Medulla oblongata (tissue), 1 donor: ENCODE data around the gene SCTR.
A peak's percentile ranks its signal among the peaks of the same experiment; 100 is the strongest.

Experiments used
- DNase-seq: peaks from one replicate; pipeline ENCODE4 v3.0.0-alpha.2; 2015; ENCODE audit errors: extremely low spot score

SCTR gene

DNA sequence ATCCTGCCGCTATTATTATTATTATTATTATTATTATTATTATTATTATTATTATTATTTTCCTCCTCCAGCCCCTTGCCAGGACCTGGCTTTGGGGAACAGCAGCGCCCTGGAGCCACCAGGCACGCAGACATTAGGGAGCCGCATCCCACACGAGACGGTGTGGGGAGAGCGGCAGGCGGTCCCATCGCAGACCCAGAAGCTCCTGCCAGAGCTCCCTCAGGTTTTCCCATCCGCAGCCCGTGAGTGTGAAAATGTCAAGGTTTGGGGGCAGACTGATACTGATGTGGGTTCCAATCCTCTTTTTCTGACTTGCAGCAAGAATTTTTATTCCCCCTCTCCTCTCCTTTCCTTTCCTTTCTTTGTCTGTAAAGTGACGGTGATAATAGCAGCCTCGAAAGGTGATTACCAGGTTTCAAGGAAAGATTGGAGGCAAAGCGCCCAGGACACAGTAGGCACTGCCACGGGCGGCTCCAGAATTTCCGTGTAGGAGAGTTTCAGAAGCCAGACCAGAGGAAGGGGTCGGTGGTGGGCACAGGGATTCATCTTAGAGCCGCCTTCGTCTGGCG, 816 bp downstream of the SCTR start:
- DNase-seq, result no peak

- no peak for DNase-seq
These were observed 1.6 kb downstream of the SCTR start for GRCh38 chr2:119522671-119523070.

GRCh38 chr2:119521433-119522050, 2.7 kb downstream of the SCTR start:
- no peak for DNase-seq

- DNase-seq, result no peak
These were observed 3.4 kb downstream of the SCTR start for GRCh38 chr2:119520696-119521432.

GRCh38 chr2:119519057-119519408, 5.2 kb downstream of the SCTR start:
- DNase-seq, result no peak

DNA sequence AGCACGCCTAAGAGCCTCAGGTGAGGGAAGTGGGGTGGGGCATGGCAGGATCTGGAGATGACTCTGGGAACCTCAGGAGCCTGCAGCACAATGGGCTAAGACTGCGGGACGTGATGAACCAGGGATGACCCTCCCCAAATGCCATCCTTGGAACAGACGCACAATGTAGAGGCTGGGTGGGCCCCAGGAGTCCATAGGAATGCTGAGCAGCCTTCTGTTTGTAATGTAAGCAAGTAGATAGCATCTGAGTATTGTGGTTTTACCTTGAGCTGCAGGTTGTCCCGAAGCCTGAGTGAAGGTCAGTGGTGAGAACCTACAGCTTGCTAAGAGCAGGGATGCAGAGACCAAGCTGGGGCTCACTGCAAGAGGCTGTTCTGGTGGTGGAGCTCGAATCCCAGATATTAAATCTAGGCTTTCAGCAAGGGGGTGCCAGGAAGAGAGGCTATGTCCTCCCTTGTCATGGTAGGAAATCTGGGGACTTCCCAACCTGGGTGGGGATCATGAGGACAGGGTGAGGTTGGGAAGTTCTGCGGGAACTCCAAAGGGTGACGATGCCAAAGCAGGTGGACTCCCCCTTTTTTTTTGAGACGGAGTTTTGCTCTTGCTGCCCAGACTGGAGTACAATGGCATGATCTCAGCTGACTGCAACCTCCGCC, 5.8 kb downstream of the SCTR start:
- no peak for DNase-seq

GRCh38 chr2:119517433-119517832, 6.8 kb downstream of the SCTR start:
- DNase-seq, result peak; percentile 17

DNA sequence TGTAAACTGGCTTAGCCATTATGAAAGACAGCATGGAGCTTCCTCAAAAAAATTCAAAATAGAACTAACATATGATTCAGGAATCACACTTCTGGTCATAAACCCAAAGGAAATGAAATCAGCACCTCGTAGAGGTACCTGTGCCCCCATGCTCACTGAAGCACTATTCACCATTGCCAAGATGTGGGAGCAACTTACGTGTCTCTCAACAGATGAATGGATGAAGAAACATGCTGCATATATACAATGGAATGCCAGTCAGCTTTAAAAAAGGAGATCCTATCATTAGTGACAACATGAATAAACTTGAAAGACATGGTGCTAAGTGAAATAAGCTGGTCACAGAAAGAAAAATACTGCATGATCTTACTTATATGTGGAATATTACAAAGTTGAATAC, 8.2 kb downstream of the SCTR start:
- DNase-seq, result no peak

GRCh38 chr2:119513832-119514231, 10.5 kb downstream of the SCTR start:
- DNase-seq, result no peak

GRCh38 chr2:119512946-119513345, 11.3 kb downstream of the SCTR start:
- DNase-seq, result no peak

DNA sequence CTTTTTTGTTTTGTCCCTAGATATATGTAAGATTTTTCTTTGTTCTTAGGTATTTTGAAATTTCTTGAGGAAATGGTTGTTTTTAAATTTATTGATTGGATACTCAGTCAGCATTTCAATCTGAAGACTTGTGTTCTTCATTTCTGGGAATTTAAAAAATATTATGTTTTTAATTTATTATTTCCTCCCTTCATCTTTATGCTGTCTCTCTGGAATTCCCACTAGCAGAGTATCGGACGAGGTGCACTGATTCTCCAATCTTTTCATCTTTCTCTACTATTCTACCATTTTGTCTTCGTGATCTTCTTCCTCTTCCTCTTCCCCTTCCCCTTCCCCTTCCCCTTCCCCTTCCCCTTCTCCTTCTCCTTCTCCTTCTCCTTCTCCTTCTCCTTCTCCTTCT, 12.3 kb downstream of the SCTR start:
- DNase-seq, result no peak

GRCh38 chr2:119508756-119509155, 15.5 kb downstream of the SCTR start:
- no peak for DNase-seq

GRCh38 chr2:119496682-119497081, 27.6 kb downstream of the SCTR start:
- no peak for DNase-seq

GRCh38 chr2:119495948-119496347, 28.3 kb downstream of the SCTR start:
- DNase-seq, result no peak

DNA sequence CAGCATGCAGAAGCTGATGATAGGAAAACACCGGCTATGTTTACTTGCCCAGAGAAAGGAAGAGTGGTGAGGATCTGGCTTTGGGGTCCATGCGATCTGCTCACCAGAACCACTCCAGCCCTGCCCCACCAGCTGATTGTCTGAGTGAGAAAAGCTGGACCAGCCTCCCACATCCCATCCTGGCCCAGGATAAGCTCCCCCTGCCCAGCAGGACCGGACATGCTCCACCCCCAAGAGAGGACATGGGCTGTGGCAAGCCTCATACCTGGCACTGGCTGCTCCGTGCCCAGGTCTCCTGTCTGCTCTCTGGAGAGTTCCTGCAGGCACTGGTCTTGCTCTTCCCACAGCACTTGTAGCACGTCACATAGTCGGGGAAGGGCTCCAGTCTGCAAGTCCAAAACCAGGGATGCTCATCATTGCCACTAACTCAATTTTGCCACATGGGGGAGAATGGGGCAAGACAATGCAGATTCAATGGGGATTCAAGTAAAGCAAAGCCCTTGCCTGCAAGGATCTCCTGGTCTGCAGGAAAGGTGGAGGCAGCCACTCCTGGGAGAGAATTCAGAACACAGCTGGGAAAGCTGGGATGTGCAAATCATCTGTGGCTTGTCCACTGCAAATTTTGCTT, 30.0 kb downstream of the SCTR start:
- DNase-seq, result no peak

DNA sequence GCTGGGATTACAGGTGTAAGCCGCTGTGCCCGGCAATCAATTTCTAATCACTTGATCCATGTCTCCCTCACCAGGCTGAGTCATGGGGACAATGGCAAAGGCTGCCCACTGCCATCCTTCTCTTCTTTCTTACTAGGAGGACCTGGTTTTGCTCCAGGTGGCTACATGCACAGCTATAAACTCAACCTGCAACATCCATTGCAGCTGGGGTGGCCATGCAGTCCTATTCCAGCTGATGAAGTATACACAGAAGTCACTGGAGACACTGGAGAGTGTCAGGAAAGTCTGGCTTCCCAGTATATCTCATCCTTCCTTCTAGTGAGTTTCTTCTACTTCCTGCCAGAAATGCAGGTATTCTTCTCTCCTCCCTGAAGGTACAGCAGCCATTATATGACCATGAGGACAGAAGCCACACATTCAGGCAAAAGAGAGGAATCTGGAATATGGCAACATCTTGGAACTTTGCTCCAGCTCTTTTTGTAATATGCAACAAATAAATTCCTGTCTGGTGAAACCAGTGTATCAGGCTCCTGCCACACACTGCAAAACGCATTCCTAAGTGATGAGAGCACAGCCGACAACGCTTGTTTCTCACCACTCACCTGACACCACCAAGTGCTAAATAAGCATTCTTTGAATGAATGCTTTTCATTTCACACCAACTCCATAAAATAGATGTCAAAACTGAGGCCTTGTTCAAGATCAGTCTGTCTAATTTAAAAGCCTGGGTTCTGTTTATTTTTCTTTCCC, 32.3 kb downstream of the SCTR start:
- DNase-seq, result no peak

GRCh38 chr2:119490653-119491195, 33.6 kb downstream of the SCTR start:
- DNase-seq, result no peak

DNA sequence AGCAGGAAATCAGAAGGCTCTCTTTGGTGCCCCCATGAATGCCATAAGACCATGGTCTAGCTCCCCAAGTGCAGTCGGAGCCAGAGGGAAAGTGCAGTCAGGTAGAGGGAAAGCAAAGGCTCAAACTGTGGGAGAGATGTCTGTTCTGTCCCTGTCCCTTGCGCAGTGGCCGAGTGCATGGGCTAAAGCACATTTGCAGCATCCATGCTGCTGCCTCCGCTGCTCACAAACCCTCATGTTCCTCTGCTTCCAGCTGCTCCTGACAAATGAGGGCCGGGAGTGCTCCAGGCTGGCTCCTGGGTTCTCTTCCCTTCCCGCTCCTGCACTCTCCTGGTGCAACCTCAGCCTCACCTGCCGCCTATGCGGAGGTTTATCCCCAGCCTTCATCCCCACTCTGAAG, 34.2 kb downstream of the SCTR start:
- DNase-seq, result no peak

DNA sequence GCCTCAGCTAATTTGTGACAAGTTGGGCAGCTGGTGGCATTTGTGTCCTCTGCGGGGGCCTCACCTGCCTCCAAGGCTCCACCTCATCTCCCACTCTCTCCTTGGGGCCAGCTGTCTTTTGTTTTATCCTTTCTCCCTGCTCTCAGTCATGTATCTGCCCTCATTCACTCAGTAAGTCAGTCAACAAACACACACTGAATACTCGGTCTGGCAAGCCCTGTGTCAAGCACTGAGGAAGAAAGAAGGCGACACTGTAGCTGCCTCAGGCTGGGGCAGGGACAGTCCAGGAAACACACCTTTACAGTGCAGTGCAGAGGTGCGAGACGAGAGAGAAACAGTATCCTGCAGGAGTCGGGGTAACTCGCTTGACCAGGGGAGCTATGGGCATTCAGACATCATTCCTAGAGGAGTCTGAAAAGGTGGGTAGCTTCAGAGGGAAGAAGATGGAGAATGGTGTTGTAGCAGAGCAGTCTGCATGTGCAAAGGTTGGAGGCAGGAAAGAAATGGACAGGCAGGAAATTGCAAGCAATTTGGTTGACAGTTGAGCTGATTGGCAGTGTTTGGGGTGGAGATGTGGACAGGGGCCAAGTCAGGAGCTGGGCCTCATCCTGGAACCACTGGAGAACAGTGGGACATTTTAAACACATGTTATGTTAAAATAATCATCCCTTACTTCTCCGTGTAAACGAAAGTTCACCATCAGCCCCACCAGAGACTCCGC, 34.9 kb downstream of the SCTR start:
- DNase-seq, result no peak
